GM12874 (cell line): ENCODE measurements around the gene ACP5.

Source experiments
- TF ChIP-seq, protein P1 (sequence below): IDR thresholded peaks from 2 replicates; pipeline ENCODE4 v1.5.1; 2011; ENCODE audit warnings: low read depth, mild to moderate bottlenecking, control low read depth, low read length, moderate library complexity; ENCODE audit not compliant: insufficient read depth

The ACP5 gene

DNA sequence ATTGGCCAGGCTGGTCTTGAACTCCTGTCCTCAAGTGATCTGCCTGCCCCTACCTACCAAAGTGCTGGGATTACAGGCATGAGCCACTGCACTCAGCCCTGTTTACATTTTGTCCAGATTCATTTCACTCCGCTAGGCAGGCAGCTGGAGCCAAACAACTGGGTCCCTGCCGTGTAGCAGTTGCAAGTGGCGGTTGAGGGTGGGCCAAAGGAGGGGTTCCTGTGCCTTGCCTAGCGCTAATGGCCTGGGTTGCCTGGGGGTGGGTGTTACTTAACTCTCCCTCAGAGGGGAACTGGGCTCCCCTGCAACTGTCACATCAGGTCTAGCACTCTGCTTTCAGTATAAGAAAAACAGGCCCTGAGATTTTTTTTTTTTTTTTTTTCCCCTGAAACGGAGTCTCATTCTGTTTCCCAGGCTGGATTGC, 7.4 kb downstream of the ACP5 start:
- TF ChIP-seq, protein P1, sequence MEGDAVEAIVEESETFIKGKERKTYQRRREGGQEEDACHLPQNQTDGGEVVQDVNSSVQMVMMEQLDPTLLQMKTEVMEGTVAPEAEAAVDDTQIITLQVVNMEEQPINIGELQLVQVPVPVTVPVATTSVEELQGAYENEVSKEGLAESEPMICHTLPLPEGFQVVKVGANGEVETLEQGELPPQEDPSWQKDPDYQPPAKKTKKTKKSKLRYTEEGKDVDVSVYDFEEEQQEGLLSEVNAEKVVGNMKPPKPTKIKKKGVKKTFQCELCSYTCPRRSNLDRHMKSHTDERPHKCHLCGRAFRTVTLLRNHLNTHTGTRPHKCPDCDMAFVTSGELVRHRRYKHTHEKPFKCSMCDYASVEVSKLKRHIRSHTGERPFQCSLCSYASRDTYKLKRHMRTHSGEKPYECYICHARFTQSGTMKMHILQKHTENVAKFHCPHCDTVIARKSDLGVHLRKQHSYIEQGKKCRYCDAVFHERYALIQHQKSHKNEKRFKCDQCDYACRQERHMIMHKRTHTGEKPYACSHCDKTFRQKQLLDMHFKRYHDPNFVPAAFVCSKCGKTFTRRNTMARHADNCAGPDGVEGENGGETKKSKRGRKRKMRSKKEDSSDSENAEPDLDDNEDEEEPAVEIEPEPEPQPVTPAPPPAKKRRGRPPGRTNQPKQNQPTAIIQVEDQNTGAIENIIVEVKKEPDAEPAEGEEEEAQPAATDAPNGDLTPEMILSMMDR, result no peak

DNA sequence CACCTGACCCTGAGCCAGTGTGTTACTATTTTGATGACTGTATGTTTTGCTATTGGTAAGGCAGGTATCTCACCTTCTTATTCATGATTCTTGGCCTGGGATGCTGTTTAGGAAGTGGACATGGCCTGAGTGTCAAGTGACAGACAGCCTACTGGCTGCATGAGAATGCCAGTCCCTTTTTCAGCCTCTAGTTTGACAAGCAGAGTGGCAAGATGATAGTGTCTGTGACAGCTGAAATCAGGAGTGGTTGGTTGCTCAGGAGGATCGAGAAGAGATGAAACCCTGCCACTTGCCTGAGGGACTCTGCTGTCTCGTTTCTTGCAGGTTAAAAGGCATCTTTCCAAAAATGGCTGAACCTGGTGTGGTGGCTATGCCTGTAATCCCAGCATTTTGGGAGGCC, 11.3 kb downstream of the ACP5 start:
- TF ChIP-seq, protein P1, result no peak

DNA sequence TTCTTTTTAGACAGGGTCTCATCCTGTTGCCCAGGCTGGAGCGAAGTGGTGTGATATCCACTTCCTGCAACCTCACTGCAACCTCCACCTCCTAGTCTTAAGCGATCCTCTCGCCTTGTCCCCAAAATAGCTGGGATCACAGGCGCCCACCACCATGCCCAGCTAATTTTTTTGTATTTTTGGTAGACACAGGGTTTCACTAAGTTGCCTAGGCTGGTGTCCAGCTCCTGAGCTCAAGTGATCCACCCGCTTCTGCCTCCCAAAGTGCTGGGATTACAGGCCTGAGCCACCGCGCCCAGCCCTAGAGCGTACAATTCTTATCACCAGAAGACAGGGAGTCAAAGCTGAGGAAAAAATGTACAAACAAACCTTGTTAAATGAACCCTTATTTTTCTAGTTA, 13.9 kb downstream of the ACP5 start:
- TF ChIP-seq, protein P1, result no peak

DNA sequence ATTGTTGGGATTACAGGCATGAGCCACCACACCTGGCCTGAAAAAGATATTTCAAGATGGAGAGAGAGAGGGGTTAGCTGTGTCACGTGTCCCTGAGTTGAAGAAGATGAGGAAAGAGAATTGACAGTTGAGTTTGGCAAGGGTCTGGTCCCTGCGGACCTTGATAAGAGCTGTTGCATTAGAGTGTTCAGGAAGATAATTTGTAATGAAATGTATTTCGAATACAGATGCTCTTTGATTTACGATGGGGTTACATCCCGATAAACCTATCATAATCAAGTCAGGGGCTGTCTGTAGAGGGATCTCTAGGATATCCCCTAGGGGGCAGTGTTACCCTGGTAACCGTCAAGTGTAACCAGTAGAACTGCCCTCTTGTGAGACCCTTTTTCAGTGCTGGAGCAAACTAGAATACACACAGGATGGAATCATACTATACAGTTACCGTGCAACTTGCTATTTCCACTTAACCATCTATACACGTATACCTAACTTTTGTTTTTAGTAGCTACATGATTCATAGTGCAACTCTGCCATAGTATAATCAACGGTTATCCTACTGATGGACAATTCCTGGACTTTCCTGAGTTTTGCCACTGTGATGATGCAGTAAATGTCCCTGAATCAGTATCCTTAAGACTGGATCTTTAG, 16.9 kb downstream of the ACP5 start:
- TF ChIP-seq, protein P1, result peak; percentile 58

DNA sequence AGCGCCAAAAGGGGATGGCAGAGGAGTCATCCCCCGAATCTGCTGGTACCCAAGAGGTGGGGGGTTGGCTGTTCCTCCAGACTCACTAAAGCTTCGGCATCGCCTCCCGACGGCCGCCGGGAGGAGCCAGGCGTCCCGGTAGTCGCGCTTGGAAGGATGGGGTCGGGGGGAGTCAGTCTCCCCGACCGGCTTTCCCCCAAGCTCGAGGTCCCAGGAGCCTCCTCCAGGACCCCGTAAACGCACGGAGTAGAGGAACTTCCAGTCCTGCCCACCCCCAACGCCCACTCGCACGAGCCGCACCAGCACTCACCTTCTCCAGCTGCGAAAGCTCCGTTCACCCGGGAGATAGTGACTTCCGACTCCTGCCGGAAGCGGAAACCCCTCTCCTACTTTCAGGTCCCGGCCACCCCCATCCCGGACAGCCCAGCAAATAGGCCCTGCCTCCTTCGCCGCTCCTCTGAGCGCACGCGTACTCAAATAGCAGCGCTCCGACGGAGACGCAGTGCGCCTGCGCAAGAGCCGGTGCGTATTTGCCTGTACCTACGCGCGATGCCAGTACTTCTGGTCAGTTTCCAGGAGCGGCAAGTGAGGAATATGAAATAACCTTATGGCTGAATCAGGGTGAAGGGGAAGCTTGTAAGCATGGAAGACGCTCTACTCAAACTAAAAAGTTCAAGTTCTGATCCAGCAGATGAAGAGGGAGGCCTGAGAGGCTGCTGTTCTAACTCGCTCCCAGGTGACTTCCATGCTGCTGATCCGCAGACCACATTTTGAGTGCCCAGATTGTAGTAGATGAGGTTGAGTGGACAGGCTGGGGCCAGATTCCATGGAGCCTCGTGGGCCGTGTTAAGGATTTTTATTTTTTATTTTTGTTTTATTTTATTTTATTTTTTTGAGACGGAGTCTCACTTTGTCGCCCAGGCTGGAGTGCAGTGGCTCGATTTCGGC, 18.3 kb downstream of the ACP5 start, which contains the start of gene ELOF1:
Gene ELOF1, minus strand, starts transcription at position 350 of the 948 bp plus-strand sequence. CDS start 4,883 bp downstream, outside the sequence.
- TF ChIP-seq, protein P1, result no peak

DNA sequence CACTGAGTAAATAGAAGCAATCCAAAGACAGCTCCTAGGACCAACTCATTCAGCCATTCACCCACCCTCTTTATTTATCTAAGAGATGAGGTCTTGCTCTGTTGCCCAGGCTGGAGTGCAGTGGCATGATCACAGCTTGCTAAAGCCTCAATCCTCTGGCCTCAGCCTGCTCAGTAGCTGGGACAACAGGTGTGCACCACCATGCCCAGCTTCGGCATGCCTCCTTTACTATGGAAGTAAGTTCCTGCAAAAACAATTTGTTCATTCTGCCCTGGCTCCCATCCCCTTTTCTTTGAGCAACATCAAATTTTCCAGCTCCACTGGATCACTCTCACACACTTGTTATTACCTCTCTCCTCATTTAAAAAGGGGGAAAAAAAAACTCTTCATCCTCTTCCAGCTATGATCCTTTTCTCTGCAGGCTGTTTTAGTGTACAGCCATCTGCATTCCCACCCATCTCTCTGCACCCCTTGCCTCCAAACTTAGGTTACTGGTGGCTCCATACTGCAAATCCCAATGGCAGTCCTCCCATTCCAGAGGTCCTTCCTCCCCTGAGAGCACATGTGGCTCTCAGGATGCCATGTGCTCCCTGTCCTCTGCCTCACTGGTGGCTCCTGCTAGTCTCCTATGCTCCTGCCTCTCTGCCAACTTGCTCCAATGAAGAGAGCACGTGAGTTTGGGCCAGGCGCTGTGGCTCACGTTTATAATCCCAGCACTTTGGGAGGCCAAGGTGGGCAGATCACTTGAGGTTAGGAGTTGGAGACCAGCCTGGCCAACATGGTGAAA, 20.6 kb downstream of the ACP5 start:
- TF ChIP-seq, protein P1, result no peak

DNA sequence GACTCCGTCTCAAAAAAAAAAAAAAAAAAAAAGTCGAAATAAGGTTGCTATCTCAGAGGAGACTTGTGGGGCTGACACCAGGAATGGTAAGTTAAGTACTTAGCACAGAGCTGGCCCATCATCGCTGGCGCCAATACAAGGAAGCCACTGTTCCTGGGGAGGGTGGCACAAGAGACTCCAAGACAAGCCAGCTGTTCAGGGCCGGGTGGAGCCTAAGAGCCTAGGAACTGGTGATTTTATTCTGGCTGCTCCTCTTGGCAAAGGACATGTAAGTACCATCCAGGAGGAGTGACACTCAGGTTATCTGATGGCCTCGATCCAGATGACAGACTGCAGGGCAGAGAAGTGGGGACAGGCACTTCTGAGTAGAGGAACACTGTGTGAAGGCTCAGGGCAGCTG, 22.2 kb downstream of the ACP5 start:
- TF ChIP-seq, protein P1, result no peak
